ENCODE data around the gene TAF15.

DNA sequence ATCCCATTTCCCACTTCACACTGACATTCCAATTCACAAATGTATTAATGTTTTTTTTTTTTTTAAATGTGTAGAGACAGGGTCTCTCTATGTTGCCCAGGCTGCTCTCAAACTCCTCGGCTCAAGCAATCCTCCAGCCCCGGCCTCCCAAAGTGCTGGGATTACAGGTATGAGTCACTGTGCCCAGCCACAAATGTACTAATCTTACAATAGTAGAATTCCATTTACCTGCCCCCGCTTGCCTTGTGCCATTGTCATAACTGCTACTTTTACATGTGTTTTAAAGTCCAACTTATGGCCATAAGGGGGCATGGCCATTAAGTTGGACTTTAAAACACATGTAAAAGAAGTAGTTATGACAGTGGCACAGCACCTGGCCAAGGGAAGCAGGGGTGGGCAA, 18.4 kb upstream of the TAF15 start:
- TF ChIP-seq, protein P1, sequence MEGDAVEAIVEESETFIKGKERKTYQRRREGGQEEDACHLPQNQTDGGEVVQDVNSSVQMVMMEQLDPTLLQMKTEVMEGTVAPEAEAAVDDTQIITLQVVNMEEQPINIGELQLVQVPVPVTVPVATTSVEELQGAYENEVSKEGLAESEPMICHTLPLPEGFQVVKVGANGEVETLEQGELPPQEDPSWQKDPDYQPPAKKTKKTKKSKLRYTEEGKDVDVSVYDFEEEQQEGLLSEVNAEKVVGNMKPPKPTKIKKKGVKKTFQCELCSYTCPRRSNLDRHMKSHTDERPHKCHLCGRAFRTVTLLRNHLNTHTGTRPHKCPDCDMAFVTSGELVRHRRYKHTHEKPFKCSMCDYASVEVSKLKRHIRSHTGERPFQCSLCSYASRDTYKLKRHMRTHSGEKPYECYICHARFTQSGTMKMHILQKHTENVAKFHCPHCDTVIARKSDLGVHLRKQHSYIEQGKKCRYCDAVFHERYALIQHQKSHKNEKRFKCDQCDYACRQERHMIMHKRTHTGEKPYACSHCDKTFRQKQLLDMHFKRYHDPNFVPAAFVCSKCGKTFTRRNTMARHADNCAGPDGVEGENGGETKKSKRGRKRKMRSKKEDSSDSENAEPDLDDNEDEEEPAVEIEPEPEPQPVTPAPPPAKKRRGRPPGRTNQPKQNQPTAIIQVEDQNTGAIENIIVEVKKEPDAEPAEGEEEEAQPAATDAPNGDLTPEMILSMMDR (IDR thresholded peaks at IDR 0.05): no peak
- TF ChIP-seq POLR2A (IDR thresholded peaks at IDR 0.05): no peak

All from Peyer's patch (tissue), 4 donors.